Stimulated activated naive CD8-positive, alpha-beta T cell treated with anti-CD3 and anti-CD28 coated beads, Interleukin-15, amount 100 ng/mL, for 72 hours (primary cell): Measurements from ENCODE around the gene DNAI7.

ENCODE experiments used
- ATAC-seq: fragments of 150-1000 bp; cut with Tn5 transposase; 2 replicates; pipeline ENCODE4 v1.10.0; 2021; ENCODE audit warnings: mild to moderate bottlenecking, moderate library complexity
- DNase-seq, 2 donors: peaks; one replicate each; pipeline ENCODE4 v3.0.0; 2021 to 2022
- H3K27ac Mint-ChIP-seq, 2 donors: one replicate each; pipeline ENCODE4 v1.8.0; 2022; ENCODE audit warnings: mild to moderate bottlenecking in 2 of 2, mixed read lengths in 2 of 2, moderate library complexity in 2 of 2
- H3K27me3 Mint-ChIP-seq: one replicate; pipeline ENCODE4 v1.8.0; 2022; ENCODE audit warnings: mixed read lengths
- H3K4me1 Mint-ChIP-seq: one replicate; pipeline ENCODE4 v1.8.0; 2022; ENCODE audit warnings: mild to moderate bottlenecking, mixed read lengths
- H3K4me3 Mint-ChIP-seq, 2 donors: one replicate each; pipeline ENCODE4 v1.8.0; 2022; ENCODE audit warnings: mild to moderate bottlenecking in 2 of 2, mixed read lengths in 2 of 2, moderate library complexity in 1 of 2
- H3K9me3 Mint-ChIP-seq, 2 donors: one replicate each; pipeline ENCODE4 v1.8.0; 2022; ENCODE audit warnings: mixed read lengths in 2 of 2

Gene DNAI7

GRCh38 chr12:25130741-25131188 is 64.2 kb downstream of the DNAI7 start:
- H3K27me3 Mint-ChIP-seq: no peaks in the 10 kb centered on the region
- no peak overlapping the region for H3K4me3 Mint-ChIP-seq
- no peaks in the 10 kb centered on the region for H3K9me3 Mint-ChIP-seq
- no peak for DNase-seq
- no peak overlapping the region for H3K27ac Mint-ChIP-seq
- no peak for ATAC-seq
- H3K4me1 Mint-ChIP-seq: no peaks in the 10 kb centered on the region

DNA sequence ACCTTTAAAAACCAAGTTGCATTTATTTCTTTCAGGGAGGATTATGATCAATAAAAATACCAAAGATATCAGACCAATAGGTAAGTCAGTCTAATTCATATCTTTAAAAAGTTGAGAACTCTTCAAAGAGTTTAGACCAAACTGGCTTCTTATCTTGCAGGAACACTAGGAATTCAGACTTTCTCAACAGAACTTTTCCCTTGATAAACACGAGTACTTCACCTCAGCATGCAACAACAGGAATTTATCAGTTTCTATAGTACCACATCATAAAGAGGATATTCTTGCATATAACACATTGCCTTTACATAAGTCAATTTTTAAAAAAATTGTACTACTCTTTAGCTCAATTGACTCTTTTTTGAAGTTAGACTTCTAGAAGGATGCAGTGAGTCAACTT is 68.2 kb downstream of the DNAI7 start:
- H3K9me3 Mint-ChIP-seq: no peaks in the 10 kb centered on the region
- ATAC-seq (no peak), DNase-seq (no peak)
- H3K27ac Mint-ChIP-seq: no peak overlapping the region
- no peaks in the 10 kb centered on the region for H3K4me1 Mint-ChIP-seq
- no peaks in the 10 kb centered on the region for H3K27me3 Mint-ChIP-seq
- H3K4me3 Mint-ChIP-seq: no peak overlapping the region

DNA sequence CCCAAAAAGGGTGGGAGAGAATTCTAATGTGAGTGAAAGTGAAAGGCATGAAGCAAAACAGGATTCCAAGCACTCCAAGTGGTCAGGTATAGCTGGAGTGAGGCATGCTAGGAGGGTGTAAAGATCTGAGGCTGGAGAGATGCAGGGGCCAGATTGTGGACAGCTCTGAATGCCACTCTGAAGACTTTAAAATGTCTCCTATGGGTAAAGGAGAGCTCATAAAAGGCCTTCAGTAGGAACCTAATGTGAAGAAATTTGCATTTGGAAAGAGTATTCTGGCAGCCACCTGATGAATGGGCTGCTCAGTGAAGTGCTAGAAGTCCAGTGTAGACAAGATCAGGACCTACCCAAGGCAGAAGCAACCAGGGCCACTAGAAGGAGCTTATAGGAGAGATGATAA is 68.9 kb downstream of the DNAI7 start:
- H3K27me3 Mint-ChIP-seq: no peaks in the 10 kb centered on the region
- no peaks in the 10 kb centered on the region for H3K4me1 Mint-ChIP-seq
- H3K4me3 Mint-ChIP-seq: no peak overlapping the region
- DNase-seq: no peak
- no peaks in the 10 kb centered on the region for H3K9me3 Mint-ChIP-seq
- ATAC-seq: no peak
- H3K27ac Mint-ChIP-seq: no peak overlapping the region

GRCh38 chr12:25124493-25124892 is 70.5 kb downstream of the DNAI7 start:
- H3K4me3 Mint-ChIP-seq: no peak overlapping the region

DNA sequence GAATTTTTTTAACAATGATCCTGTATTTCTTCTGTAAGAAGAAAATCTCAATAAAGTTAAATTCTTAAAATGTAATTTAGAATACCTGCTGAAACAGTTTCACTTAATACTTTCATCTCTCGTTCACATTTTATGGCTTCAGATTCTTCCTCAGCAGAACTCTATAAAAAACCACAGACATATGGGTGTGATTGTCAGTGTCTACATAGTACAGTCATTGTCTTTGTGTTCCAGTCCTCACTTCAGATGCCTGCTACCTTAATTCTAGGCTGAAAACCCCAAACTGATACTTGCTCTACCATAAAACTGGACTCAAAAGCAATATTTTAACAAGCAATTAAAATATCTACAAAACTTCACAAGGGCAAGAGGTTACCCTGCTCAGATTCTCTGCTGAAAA is 71.8 kb downstream of the DNAI7 start:
- H3K4me3 Mint-ChIP-seq: no peak overlapping the region
- no peak for DNase-seq
- no peaks in the 10 kb centered on the region for H3K9me3 Mint-ChIP-seq
- no peaks in the 10 kb centered on the region for H3K4me1 Mint-ChIP-seq
- ATAC-seq: no peak
- H3K27ac Mint-ChIP-seq: no peak overlapping the region
- H3K27me3 Mint-ChIP-seq: no peaks in the 10 kb centered on the region

More at GRCh38 chr12:25124493-25124892, 70.5 kb downstream of the DNAI7 start:
- Mint-ChIP-seq H3K9me3 (no peaks in the 10 kb centered on the region), H3K27me3 (no peaks in the 10 kb centered on the region), H3K4me1 (no peaks in the 10 kb centered on the region), H3K27ac (no peak overlapping the region)
- DNase-seq (no peak), ATAC-seq (no peak)

- Mint-ChIP-seq H3K27ac (no peak overlapping the region), H3K27me3 (no peaks in the 10 kb centered on the region), H3K9me3 (no peaks in the 10 kb centered on the region), H3K4me1 (no peaks in the 10 kb centered on the region), H3K4me3 (no peak overlapping the region)
- DNase-seq (no peak), ATAC-seq (no peak)
These were observed 73.0 kb downstream of the DNAI7 start for GRCh38 chr12:25121916-25122315.

GRCh38 chr12:25121110-25121509 is 73.8 kb downstream of the DNAI7 start:
- DNase-seq (no peak), ATAC-seq (no peak)
- Mint-ChIP-seq H3K9me3 (no peaks in the 10 kb centered on the region), H3K27ac (no peak overlapping the region), H3K4me1 (no peaks in the 10 kb centered on the region), H3K27me3 (no peaks in the 10 kb centered on the region), H3K4me3 (no peak overlapping the region)

- Mint-ChIP-seq H3K4me3 (no peak overlapping the region), H3K27ac (no peak overlapping the region), H3K9me3 (no peaks in the 10 kb centered on the region), H3K27me3 (no peaks in the 10 kb centered on the region), H3K4me1 (no peaks in the 10 kb centered on the region)
- DNase-seq (no peak), ATAC-seq (no peak)
These were observed 75.9 kb downstream of the DNAI7 start for GRCh38 chr12:25119020-25119419.

DNA sequence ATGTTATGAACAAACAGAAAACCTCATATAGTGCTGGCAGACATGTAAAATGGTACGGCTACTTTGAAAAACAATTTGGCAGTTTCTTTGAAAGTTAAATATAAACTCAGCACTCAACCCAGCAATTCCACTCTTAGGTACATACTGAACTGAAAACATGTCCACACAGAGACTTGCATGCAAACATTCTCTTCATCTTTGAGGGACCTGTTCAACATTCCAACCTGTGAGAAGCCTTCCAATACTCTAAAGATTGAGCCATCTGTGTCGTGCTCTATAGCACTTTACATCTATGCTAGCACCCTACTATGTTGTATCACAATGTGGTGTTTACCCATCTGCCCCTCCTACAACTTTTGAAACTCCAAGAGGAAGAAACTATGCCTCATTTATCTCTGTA is 79.3 kb downstream of the DNAI7 start:
- no peaks in the 10 kb centered on the region for H3K9me3 Mint-ChIP-seq
- no peak for DNase-seq
- H3K4me3 Mint-ChIP-seq: no peak overlapping the region
- no peaks in the 10 kb centered on the region for H3K4me1 Mint-ChIP-seq
- no peak for ATAC-seq
- no peak overlapping the region for H3K27ac Mint-ChIP-seq
- no peaks in the 10 kb centered on the region for H3K27me3 Mint-ChIP-seq

DNA sequence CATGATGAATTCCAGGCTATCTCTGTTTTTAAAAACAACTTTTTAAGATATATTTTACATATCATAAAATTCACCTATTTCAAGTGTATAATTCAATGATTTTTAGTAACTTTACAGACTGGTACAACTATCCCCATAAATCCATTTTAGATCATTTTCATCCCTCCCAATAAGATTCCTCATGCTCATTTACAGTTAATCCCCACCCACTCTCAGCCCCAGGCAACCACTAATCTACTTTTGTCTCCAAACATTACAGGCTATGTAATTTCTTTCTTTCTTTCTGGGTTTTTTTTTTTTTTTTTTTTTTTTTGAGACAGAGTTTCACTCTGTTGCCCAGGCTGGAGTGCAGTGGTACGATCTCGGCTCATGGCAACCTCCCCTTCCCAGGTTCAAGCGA is 81.3 kb downstream of the DNAI7 start:
- Mint-ChIP-seq H3K4me1 (no peaks in the 10 kb centered on the region), H3K4me3 (no peak overlapping the region), H3K9me3 (peaks cover 3 to 10% of the 10 kb centered on the region in 2 donors), H3K27ac (no peak overlapping the region), H3K27me3 (no peaks in the 10 kb centered on the region)
- DNase-seq: no peak
- ATAC-seq: no peak

- Mint-ChIP-seq H3K27me3 (no peaks in the 10 kb centered on the region), H3K27ac (peak overlapping the region in 1 of 2 donors; percentile 58)
These were observed 84.7 kb downstream of the DNAI7 start for GRCh38 chr12:25110260-25110659.

DNA sequence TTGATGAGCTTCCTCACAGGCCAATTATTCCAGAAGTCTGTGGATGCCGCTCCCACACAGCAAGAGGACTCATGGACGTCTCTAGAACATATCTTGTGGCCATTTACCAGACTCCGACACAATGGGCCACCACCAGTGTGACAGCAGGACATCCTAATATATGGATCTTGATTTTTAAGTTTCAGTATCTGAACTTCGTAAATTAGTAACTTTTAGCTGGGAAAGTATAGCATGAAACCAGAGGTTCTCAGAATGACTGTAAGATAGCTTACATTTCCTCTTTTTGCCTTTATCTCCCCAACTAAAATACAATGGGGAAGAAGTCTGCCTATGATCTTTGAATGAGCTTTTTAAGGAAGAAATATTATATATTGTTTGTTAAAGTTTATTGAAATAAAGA is 87.0 kb downstream of the DNAI7 start:
- peaks cover 5 to 11% of the 10 kb centered on the region in 2 donors for H3K9me3 Mint-ChIP-seq
- ATAC-seq (no peak), DNase-seq (no peak)
- H3K4me1 Mint-ChIP-seq: no peaks in the 10 kb centered on the region
- H3K27ac Mint-ChIP-seq: no peak overlapping the region
- no peak overlapping the region for H3K4me3 Mint-ChIP-seq
- no peaks in the 10 kb centered on the region for H3K27me3 Mint-ChIP-seq

More at GRCh38 chr12:25110260-25110659, 84.7 kb downstream of the DNAI7 start:
- Mint-ChIP-seq H3K4me3 (no peak overlapping the region), H3K9me3 (peaks cover 5 to 11% of the 10 kb centered on the region in 2 donors), H3K4me1 (no peaks in the 10 kb centered on the region)
- DNase-seq (no peak), ATAC-seq (no peak)

- H3K27ac Mint-ChIP-seq: no peak overlapping the region
- ATAC-seq (no peak), DNase-seq (no peak)
- H3K27me3 Mint-ChIP-seq: no peaks in the 10 kb centered on the region
- H3K9me3 Mint-ChIP-seq: peaks cover 5 to 11% of the 10 kb centered on the region in 2 donors
- no peaks in the 10 kb centered on the region for H3K4me1 Mint-ChIP-seq
- no peak overlapping the region for H3K4me3 Mint-ChIP-seq
These were observed 88.1 kb downstream of the DNAI7 start for GRCh38 chr12:25106818-25107217.

GRCh38 chr12:25102402-25102801 is 92.6 kb downstream of the DNAI7 start:
- Mint-ChIP-seq H3K27me3 (no peaks in the 10 kb centered on the region), H3K27ac (no peak overlapping the region), H3K9me3 (no peaks in the 10 kb centered on the region), H3K4me3 (no peak overlapping the region), H3K4me1 (no peaks in the 10 kb centered on the region)
- DNase-seq: no peak
- no peak for ATAC-seq

GRCh38 chr12:25101092-25101445 is 93.9 kb downstream of the DNAI7 start:
- Mint-ChIP-seq H3K4me1 (no peaks in the 10 kb centered on the region), H3K9me3 (no peaks in the 10 kb centered on the region), H3K27ac (no peak overlapping the region), H3K4me3 (no peak overlapping the region), H3K27me3 (no peaks in the 10 kb centered on the region)
- no peak for ATAC-seq
- no peak for DNase-seq

GRCh38 chr12:25100194-25101091 is 94.5 kb downstream of the DNAI7 start:
- H3K4me1 Mint-ChIP-seq: no peaks in the 10 kb centered on the region
- H3K27me3 Mint-ChIP-seq: no peaks in the 10 kb centered on the region
- ATAC-seq (no peak), DNase-seq (no peak)
- peak overlapping the region in 1 of 2 donors; percentile 87 for H3K27ac Mint-ChIP-seq
- H3K4me3 Mint-ChIP-seq: no peak overlapping the region
- H3K9me3 Mint-ChIP-seq: no peaks in the 10 kb centered on the region

- DNase-seq (no peak), ATAC-seq (no peak)
- peaks cover 0 to 5% of the 10 kb centered on the region in 2 donors for H3K9me3 Mint-ChIP-seq
- H3K27ac Mint-ChIP-seq: no peak overlapping the region
- H3K4me3 Mint-ChIP-seq: no peak overlapping the region
- H3K27me3 Mint-ChIP-seq: no peaks in the 10 kb centered on the region
- H3K4me1 Mint-ChIP-seq: no peaks in the 10 kb centered on the region
These were observed 96.0 kb downstream of the DNAI7 start for GRCh38 chr12:25099010-25099409.
